ENCODE data around the gene FBXO17. TPM values are rescaled to one million over a fixed set of nuclear protein-coding genes. Genes with fewer than 3 reads are reported as not detected.
"Not testable (repeated sequence)": the region's sequence is repeated elsewhere in the genome, so short reads cannot be mapped to it uniquely, and the experiment has no call there.

The FBXO17 gene
- 30.0 TPM for total RNA-seq

DNA sequence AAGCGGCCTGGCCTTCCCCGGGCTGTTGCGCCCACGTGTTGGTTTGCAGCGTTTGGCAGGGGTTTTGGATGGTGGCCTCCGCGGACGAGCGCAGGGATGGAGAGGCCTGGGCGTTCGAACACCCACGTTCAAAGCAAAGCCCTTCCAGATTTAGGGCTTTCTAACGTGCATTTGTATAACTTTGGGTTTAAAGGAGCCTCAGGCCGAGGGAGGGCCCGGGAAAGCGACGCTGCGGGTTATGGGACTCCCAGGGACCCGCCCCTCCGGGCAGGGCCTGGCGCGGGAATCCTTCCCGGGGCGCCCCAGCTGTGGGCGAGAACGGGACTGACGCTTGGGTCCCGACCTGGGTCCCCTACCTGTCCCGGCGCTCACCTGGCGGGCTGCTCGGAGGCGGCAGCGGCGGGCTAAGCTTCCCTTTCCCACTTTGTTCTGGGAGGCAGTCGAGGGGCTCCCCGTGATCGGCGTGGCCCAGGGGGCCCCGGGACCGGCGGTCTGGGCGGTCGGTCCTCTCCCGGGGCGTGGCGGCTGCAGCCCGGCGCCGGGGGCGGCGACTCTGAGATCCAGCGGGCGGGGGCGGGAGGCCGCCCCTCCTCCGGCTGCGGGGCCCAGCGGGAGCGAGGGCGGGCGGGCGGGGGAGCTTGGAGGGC lies at the start of gene FBXO17:
Gene FBXO17 (minus strand): TSS at position 529 of the 647 bp plus-strand sequence. CDS start 25,423 bp downstream, outside the sequence.
- DNase-seq (ENCODE audit: low spot score) (peak; percentile 74), ATAC-seq (peak; percentile 78)
- intact Hi-C loops (cut with DNase I) = no loop called here

GRCh38 chr19:39024875-39025641 lies 49.5 kb upstream of the FBXO17 start:
- ATAC-seq (no peak), DNase-seq (ENCODE audit: low spot score) (no peak)
- intact Hi-C loops (cut with DNase I) = no loop called here

DNA sequence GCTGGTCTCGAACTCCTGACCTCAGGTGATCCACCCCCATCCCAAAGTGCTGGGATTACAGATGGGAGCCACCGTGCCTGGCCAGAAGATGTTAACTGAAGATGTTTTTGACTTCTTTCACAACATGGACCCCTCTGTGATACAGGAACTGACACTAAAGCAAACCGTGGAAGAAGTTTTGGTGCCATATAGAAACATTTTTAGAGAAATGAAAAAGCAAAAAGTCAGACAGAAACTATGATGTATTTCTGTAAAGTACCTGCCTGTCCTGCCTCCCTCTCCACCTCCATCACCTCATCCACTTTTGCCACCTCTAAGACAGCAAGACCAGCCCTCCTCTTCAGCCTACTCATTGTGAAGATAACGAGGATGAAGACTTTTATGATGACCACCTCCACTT lies 45.5 kb upstream of the FBXO17 start:
- intact Hi-C loops (cut with DNase I) = no loop called here
- ATAC-seq = no peak

GRCh38 chr19:39017646-39018045 lies 42.1 kb upstream of the FBXO17 start:
- intact Hi-C loops (cut with DNase I) = no loop called here
- DNase-seq (ENCODE audit: low spot score) = no peak
- ATAC-seq = no peak

More for the DNA sequence above, 45.5 kb upstream of the FBXO17 start:
- DNase-seq (ENCODE audit: low spot score) = no peak

DNA sequence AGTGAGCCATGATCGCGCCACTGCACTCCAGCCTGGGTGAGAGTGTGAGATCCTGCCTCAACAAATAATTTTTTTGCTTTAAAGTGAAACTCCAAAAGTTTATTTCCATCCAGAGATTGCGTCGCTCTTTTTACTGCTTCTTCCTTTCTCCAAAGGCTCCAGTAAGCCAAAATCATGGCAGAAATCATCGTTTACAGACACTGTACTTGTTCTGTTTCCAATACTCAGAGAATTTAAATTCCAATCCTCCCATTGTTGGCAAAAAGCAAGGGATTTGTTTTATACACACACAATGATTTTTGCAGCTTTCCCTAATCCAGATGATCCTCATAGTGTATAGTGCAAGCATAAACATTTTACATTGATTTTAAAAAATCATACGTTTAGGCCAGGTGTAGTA lies 41.5 kb upstream of the FBXO17 start:
- ATAC-seq (no peak), DNase-seq (ENCODE audit: low spot score) (no peak)
- intact Hi-C loops (cut with DNase I) = no loop called here

DNA sequence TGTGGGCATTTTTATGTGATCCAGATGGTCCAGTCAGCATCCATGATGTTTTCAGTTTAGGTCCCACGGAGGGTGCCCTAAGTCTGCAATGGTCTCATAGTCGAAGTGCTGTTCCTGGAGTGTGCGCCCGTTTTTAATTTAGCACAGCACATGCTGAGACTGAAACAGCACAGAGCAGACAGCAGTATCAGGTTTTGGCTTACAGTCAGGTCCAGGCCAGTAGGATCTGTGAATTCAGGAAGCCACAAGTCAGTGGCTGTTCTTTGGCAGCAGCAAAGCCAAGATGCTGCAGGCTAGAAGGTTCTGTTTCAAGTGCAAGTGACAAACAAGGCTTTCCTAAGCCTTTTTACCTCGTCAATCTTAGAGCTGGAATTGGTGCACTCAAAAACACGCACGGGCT lies 38.5 kb upstream of the FBXO17 start:
- intact Hi-C loops (cut with DNase I) = no loop called here
- no peak for DNase-seq (ENCODE audit: low spot score)
- no peak for ATAC-seq

DNA sequence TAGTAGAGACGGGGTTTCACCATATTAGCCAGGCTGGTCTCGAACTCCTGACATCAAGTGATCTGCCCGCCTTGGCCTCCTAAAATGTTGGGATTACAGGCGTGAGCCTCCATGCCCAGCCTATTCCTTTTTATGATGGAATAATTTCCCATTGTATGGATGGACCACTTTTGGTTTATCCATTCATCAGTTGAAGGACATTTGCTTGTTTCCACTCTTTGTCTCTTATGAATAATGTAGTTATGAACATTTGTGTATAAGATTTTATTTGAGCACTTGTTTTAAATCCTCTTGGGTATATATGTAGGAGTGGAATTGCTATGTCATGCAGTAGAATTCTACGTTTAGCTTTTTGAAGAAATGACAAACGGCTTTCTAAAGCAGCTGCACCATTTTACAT lies 33.5 kb upstream of the FBXO17 start:
- ATAC-seq = no peak
- no peak for DNase-seq (ENCODE audit: low spot score)
- intact Hi-C loops (cut with DNase I) = no loop called here

- DNase-seq (ENCODE audit: low spot score) = no peak
- no peak for ATAC-seq
- intact Hi-C loops (cut with DNase I) = no loop called here
These were observed 32.6 kb upstream of the FBXO17 start for GRCh38 chr19:39008137-39008536.

DNA sequence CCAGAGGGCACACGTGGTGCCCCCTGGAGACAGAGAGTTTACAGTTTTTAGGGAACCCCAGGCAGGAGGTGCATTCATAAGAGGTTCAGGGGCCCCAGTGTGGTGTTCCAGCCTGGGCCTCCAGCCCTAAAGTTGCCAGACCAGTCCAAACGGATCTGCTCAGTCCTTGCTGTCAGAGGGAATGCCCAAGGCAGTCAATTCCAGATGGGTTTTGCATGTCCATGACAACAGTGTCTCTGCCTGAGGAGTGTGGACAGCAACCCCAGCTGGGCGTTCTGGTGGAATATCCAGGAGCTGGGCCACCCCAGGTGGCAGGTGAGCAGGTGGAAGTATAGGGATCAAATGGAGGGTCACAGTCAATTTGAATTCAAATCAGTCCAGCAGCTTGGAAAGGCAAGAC lies 31.6 kb upstream of the FBXO17 start:
- intact Hi-C loops (cut with DNase I) = no loop called here
- ATAC-seq = no peak

DNA sequence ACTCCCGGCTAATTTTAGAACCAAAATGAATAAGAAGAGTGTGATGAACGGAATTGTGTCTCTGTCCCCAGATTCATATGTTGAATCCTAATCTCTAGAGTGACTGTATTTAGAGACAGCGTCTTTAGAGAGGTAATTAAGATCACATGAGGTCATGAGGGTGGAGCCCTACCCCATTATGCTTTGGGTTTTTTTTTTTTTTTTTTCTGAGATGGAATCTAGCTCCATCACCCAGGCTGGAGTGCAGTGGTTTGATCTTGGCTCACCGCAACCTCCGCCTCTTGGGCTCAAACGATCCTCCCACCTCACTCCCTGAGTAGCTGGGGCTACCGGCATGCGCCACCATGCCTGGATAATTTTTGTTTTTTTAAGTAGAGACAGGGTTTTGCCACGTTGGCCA lies 28.9 kb upstream of the FBXO17 start:
- ATAC-seq (no peak), DNase-seq (ENCODE audit: low spot score) (no peak)
- intact Hi-C loops (cut with DNase I) = no loop called here

More for the DNA sequence above, 31.6 kb upstream of the FBXO17 start:
- DNase-seq (ENCODE audit: low spot score) = no peak

DNA sequence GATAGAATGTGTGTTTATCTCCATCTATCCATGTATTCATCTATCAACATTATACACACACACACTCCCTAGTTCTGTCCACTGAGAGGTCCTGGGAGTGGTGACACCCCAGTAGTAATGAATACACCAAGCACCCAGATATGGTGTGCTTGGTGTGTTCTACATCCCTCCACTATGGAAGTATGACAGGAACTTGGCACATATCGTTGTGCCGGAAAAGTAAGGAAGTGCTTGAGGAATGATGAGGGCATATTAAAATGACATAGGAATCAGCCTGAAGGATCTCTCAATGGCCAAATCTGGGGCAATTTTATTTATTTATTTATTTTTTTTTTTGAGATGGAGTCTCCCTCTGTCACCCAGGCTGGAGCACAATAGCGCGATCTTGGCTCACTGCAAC lies 28.3 kb upstream of the FBXO17 start:
- DNase-seq (ENCODE audit: low spot score) = no peak
- intact Hi-C loops (cut with DNase I) = no loop called here
- ATAC-seq = no peak

DNA sequence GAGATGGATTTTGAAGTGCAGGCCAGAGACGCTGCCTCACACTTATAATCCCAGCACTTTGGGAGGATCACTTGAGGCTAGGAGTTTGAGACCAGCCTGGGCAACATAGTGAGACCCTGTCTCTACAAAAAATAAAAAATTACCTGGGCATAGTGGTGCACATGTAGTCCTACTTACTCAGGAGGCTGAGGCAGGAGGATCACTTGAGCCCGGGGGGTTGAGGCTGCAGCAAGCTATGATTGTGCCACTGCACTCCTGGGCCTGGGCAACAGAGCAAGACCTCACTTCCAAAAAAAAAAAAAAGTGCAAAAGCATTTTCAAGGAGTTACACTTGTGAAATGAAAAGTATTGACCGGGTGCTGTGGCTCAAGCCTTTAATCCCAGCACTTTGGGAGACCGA lies 27.6 kb upstream of the FBXO17 start:
- DNase-seq (ENCODE audit: low spot score) = no peak
- intact Hi-C loops (cut with DNase I) = no loop called here
- ATAC-seq = no peak

DNA sequence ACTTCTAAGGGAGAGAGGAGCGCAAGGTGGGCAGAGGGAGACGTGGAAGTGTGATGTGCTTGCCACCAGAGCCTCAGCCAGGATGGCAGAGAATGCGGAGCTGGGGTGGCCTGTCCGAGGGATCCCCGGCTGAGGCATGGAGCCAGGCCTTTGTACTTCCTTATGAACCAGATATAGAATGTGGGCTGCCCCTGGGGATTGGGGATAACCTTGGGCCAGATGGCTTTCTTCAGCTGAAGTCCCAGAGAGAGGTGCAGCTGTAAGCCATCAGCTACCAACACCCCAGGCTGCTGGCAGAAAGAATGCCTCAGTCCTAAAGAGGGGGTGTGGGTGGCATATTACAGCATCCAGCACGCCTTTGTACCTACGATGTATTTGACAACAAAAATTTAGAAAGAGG lies 25.5 kb upstream of the FBXO17 start:
- DNase-seq (ENCODE audit: low spot score) = no peak
- intact Hi-C loops (cut with DNase I) = no loop called here
- no peak for ATAC-seq

- DNase-seq (ENCODE audit: low spot score); ATAC-seq; intact Hi-C loops (cut with DNase I): not testable (repeated sequence)
These were observed 22.0 kb upstream of the FBXO17 start for GRCh38 chr19:38997576-38997975.

DNA sequence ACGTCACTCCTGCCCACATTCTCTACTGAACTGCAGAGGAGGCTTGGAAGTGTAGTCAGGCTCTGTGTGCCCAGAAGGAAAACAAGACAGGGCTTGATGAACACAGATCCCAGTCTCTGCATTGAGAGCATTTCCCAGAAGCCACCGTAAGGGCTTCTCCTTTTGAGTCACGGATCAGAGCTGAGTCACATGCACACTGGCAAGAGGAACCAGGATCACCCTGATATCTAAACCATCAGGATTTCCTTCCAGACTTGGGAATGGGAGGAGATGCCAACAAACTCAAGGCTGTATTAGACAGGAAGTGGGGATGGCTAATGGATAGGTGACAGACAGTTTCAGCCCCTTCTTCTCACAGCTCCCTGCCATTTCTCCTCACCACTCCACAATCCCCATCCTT lies 17.7 kb upstream of the FBXO17 start:
- ATAC-seq = no peak
- no peak for DNase-seq (ENCODE audit: low spot score)
- intact Hi-C loops (cut with DNase I) = no loop called here

DNA sequence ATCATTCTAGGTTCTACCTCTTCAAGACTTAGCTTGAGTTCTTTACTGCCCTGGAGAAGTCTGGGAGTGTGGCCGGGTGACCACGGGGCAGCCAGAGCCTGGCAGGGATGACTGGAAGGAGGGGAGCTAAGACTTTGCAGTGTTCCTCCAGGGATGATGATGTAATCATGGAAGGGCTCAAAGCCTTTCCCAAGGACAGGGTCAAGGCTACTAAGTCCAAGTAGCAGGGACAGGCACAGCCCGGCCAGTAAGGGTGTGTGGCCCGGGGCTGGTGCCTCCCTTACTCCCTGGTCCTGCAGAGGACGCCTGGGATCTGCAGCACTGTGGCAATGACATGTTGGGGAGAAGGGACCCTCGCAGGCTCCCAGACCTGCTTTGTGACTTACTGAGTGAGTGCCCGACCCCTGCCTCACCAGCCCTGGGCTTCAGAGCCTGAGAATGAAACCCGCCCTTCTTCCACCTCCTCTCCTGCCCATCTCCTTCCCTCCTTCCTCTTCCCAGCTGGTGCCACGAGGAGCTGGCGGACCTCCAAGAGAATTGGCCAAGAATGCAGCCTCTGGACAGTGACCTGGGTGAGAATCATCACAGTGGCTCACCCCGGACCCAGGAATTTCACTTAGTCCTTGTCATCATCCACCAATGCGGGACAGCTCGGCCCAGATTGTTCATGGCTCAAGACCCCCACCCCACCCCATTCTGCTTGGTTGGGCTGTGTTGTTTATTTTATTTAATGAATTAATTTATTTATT lies 15.6 kb upstream of the FBXO17 start:
- intact Hi-C loops (cut with DNase I) = no loop called here
- peak; percentile 76 for ATAC-seq
- DNase-seq (ENCODE audit: low spot score) = no peak

- intact Hi-C loops (cut with DNase I); ATAC-seq; DNase-seq (ENCODE audit: low spot score): not testable (repeated sequence)
These were observed 14.1 kb upstream of the FBXO17 start for GRCh38 chr19:38989614-38990013.

DNA sequence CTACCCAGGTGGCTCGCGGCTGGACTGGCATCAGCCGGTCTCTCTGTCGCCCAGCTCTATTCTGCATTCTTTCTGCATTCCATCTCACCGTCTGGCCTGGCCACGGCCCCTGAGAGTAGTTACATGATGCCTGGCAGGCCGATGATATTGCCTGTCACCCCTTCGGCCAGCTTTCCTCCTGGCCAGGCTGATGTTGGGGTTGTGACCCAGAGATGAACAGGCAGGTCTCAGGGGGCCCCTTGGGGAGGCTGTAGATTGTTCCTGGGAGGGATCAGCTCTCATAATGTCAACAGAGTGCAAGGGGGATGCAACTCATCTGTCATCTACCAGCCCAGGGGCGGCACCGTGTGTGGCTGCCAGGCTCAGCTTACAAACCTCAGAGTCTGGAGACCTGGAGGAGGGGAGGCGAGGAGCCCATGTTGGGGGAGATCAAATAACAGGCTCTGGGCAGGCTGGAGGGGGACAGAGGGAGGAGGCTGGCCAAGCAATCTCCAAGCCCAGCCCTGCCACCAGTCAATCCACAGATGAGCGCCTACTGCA lies 13.6 kb upstream of the FBXO17 start:
- intact Hi-C loops (cut with DNase I) = no loop called here
- DNase-seq (ENCODE audit: low spot score) = no peak
- ATAC-seq = no peak

DNA sequence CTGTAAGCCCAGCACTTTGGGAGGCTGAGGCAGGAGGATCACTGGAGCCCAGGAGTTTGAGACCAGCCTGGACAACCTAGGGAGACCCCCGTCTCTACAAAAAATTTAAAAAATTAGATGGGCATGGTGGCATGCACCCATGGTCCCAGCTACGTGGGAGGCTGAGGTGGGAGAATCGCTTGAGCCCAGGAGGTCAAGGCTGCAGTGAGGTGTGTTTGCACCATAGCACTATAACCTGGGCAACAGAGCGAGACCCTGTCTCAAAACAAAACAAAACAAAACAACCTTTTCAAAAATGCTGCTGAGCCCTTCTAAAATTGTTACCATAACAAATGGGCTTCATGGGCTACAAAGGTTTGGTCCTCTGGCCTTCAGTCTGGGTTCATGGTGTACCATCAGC lies 13.1 kb upstream of the FBXO17 start:
- DNase-seq (ENCODE audit: low spot score); ATAC-seq; intact Hi-C loops (cut with DNase I): not testable (repeated sequence)

DNA sequence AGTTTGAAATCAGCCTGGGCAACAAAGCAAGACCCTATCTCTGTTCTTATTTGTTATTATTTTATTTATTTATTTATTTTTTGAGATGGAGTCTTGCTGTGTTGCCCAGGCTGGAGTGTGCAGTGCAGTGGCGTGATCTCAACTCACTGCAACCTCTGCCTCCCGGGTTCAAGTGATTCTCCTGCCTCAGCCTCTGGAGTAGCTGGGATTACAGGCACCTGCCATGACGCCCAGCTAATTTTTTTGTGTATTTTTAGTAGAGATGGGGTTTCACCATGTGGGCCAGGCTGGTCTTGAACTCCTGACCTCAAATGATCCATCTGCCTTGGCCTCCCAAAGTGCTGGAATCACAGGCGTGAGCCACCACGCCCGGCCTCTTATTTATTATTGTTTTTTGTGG lies 12.2 kb upstream of the FBXO17 start:
- intact Hi-C loops (cut with DNase I); DNase-seq (ENCODE audit: low spot score); ATAC-seq: not testable (repeated sequence)

Measured in sciatic nerve (tissue), 2 donors.